Esophagus squamous epithelium (tissue), 4 donors: Measurements from ENCODE around the gene WDR48.

Experiments
- POLR2A ChIP-seq, 4 donors: fragments of 450-650 bp; IDR thresholded peaks; one replicate each; pipeline ENCODE4 v1.6.1; 2017; ENCODE audit warnings: antibody characterized with exemption in 4 of 4, mild to moderate bottlenecking in 4 of 4, moderate library complexity in 3 of 4
- TF ChIP-seq, protein P1 (sequence below), 6 experiments: fragments of 450-650 bp in 4 of 6; fragments of 200-600 bp in 2 of 6; sonication (generic) in 2 of 6; IDR thresholded peaks; one replicate each; pipeline ENCODE4 v1.5.1; 2016 to 2019; ENCODE audit warnings: antibody characterized with exemption in 6 of 6, mild to moderate bottlenecking in 4 of 6, moderate library complexity in 4 of 6

DNA sequence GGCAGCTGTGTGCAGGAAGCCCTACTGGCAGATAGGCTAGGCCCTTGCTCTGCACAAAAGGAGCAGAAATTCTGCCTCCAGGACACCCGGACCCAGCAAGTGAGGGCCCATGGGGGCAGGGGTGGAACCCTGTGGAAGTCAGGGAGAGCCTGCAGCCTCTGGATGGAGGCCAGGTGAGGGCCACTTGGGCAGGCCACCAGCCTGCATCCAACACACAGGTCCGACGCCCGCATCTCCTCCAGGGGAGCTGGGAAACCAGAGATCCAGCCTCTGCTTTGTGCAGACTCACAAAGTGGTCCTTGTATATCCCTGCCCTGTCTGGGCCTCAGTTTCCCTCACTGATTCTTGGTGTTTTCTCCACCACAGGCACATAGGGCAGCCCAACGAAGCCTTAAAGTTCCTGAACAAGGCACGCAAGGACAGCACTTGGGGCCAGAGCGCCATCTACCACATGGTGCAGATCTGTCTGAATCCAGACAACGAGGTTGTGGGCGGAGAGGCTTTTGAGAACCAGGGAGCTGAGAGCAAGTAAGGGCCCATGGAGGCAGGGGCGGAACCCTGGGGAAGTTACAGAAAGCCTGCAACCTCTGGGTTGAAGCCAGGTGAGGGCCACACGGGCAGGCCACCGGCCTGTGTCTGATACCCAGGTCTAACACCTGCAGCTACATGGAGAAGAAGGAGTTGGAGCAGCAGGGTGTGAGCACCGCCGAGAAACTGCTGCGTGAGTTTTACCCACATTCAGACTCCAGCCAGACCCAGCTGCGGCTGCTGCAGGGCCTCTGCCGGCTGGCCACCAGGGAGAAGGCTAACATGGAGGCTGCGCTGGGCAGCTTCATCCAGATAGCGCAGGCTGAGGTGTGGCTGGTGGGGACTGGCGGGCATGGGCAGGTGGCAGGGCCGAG, 85.0 kb downstream of the WDR48 start:
- no peak for TF ChIP-seq POLR2A (IDR thresholded peaks at IDR 0.05)
- TF ChIP-seq, protein P1, sequence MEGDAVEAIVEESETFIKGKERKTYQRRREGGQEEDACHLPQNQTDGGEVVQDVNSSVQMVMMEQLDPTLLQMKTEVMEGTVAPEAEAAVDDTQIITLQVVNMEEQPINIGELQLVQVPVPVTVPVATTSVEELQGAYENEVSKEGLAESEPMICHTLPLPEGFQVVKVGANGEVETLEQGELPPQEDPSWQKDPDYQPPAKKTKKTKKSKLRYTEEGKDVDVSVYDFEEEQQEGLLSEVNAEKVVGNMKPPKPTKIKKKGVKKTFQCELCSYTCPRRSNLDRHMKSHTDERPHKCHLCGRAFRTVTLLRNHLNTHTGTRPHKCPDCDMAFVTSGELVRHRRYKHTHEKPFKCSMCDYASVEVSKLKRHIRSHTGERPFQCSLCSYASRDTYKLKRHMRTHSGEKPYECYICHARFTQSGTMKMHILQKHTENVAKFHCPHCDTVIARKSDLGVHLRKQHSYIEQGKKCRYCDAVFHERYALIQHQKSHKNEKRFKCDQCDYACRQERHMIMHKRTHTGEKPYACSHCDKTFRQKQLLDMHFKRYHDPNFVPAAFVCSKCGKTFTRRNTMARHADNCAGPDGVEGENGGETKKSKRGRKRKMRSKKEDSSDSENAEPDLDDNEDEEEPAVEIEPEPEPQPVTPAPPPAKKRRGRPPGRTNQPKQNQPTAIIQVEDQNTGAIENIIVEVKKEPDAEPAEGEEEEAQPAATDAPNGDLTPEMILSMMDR (IDR thresholded peaks at IDR 0.05) = no peak
